Measurements from ENCODE around the gene FAM107B.
"Not testable (repeated sequence)": the region's sequence is repeated elsewhere in the genome, so short reads cannot be mapped to it uniquely, and the experiment has no call there.

The FAM107B gene

DNA sequence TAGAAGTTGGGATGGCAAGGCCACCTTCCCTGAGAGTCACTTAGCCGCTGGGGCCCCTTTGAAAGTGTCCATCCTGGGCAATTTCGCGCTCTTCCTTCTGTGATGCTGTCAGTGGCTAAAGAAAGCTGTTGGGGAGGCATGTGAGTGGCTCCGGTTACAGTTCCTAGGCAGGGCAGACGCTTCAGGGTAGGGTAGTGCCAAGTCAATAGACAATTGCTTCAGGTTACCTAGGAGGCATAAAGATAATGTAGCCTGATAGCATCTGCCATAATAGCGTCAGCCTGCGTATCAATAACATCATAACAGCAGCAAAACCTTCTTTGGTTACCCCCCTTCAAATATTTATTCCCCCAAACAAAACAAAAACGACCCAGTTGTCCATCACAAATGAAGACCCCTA, at the start of gene FAM107B:
Gene FAM107B, minus strand, starts transcription at position 101 of the 400 bp plus-strand sequence. CDS start 234 bp downstream, outside the sequence.
- DNase-seq (ENCODE audit: low read depth) = no peak

DNA sequence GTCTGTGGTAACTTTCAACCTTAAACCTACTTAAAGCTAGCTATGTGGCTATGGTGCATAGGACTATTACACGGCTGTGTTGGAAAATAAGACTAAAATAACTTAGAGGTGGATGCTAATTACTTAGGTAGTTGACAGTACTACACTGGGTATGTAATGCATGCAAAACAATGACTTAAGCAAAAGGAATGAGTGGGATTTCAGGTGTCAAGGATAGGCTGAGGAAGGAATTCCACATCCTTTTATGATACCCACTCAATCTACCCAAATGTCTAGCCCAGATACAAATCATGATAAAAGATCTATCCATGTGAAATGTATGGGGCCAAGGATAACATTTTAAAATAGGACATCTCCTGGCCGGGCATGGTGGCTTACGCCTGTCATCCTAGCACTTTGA, 49.3 kb upstream of the FAM107B start:
- DNase-seq (ENCODE audit: low read depth) = no peak

DNA sequence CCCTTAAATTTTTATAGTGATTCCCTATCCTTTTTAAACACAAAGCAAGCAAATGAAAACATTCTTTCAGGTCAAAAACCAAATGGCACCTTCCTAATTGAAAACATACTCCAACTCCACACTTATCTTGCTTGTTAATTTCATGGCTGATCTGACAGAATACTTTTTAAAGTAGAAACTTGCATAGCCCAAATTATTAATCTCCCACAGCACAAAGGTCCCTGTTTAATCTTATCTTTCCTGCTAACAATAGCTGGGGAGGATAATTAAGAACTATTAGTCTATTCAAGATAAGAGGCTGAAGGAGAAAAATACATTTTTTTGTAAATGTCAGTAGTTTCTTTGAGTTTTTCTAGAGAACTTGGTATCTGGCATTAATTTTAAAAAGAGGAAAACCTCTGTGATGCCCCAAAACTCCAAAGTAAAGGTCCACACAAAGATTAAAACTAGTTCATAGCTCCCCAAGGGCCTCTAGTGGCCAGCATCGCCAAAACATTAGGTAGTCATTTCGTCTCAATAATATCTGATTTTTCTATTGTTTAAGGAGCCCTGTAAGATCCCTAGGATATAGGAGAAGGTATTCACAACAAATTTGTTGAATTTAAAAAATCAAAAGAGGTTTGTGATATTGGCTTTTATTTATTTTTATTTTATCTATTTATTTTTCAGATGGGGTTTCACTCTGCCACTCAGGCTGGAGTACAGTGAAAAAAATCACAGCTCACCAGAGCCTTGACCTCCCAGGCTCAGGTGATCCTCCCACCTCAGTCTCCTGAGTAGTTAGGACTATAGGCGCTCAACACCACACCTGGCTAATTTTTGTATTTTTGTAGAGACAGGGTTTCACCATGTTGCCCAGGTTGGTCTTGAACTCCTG, 48.4 kb upstream of the FAM107B start:
- no peak for DNase-seq (ENCODE audit: low read depth)

DNA sequence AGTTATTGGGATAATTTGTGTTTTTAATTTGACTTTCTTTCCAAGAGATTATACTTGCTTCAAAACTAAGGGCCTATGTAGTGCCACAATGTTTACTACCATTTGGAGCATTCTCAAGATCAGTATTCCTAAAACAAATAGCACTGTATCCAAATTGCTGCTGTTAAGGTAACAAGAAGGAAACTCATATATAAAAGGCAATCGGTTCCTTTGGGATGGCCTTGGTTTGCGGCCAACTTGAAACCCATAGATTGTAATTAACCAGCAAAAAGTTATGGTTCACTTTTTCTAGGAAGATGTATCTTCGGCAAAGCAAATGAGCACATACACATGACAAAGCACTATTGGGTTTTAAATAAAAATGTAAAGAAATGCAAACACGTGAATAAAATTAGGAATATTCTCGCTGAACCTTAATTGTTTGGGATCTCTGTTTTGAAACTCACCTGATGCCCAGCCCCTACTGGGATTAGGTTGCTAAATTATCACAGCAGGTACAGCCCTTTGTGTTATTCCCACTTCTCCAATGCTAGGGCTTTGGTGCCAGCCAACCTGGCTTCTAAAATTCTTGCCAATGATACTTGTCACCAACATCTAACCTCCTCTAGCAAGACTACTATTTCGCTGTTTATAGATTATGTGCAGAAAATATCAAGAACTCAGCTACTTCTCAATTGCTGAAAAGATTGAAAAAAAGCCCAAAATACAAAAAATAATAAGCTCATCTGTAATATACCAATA, 47.1 kb upstream of the FAM107B start:
- DNase-seq (ENCODE audit: low read depth) = no peak

DNA sequence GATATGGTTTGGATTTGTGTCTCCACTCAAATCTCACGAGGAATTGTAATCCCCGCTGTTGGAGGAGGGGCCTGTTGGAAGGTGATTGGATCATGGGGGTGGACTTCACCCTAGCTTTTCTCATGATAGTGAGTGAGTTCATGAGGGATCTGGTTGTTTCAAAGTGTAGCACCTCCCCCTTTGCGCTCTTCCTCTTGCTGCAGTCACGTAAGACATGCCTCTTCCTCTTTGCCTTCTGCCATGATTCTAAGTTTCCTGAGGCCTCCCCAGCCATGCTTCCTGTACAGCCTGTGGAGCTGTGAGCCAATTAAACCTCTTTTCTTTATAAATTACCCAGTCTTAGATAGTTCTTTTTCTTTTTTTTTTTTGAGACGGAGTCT, 46.1 kb upstream of the FAM107B start:
- no peak for DNase-seq (ENCODE audit: low read depth)

DNA sequence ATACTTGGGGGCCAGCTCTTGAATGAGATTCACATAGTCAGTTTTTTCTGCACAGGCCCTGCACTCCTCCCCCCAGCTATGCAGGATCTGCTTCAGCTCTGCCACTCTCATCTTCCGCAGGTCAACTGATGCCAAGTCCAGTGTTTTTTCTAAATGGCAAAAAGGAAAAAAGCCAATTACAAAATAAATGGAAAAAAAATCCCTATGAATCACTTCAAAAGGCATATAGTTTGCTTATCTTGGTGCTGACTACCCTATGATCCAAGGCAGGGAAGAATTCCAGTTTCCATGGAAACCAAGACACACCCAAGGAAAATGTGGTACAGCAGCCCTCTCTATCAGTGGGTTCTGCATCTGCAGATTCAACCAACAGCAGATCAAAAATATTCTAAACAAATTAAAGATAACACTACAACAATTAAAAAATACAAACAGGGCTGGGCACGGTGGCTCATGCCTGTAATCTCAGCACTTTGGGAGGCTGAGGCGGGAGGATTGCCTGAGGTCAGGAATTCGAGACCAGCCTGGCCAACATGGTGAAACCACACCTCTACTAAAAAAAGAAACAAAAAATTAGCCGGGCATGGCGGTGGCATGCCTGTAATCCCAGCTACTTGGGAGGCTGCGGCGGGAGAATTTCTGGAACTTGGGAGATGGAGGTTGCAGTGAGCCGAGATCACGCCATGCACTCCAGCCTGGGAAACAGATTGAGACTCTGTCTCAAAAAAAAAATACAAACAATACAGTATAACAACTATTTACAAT, 45.5 kb upstream of the FAM107B start:
- no peak for DNase-seq (ENCODE audit: low read depth)

DNA sequence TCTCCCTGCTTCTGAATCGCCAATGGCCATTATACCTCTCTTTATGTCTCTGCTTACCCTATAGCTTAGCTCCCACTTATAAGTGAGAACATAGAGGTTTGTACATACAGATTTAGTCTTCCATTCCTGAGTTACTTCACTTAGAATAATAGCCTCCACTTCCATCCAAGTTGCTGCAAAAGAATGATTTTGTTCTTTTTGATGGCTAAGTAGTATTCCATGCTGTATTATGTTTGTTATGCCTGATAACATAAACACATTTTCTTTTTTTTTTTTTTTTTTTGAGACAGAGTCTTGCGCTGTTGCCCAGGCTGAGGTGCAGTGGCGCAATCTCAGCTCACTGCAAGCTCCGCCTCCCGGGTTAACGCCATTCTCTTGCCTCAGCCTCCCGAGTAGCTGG, 42.0 kb upstream of the FAM107B start:
- DNase-seq (ENCODE audit: low read depth) = not testable (repeated sequence)

DNA sequence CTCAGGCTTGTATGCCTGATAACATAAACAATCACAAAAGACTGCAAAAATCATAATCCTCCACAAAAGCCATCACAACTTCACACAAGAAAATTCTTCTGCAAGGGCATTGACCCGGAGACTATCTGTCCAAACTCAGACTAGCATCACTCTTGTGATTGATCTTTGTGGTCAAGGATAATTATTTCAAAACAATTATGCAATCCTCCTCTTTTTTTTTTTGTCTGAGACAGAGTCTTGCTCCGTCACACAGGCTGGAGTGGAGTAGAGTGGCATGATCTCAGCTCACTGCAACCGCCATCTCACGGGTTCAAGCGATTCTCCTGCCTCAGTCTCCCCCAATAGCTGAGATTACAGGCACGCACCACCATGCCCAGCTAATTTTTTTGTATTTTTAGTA, 41.0 kb upstream of the FAM107B start:
- no peak for DNase-seq (ENCODE audit: low read depth)

DNA sequence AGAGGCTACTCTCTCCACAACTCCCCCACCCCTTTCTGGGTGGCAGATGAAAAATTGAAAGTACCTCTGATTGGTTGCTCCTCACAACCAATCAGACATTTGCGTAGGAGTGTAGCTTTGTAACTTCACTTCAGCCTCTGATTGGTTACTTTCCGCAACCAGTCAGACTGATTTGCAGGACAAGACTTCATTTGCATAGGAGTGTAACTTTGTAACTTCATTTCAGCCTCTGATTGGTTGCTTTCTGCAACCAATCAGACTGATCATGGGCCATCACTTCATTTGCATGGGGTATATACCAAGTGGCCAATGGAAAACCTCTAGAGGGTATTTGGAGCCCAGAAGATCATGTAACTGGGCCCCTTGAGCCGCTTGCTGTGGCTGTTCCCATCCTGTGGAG, 37.6 kb upstream of the FAM107B start:
- DNase-seq (ENCODE audit: low read depth) = no peak

DNA sequence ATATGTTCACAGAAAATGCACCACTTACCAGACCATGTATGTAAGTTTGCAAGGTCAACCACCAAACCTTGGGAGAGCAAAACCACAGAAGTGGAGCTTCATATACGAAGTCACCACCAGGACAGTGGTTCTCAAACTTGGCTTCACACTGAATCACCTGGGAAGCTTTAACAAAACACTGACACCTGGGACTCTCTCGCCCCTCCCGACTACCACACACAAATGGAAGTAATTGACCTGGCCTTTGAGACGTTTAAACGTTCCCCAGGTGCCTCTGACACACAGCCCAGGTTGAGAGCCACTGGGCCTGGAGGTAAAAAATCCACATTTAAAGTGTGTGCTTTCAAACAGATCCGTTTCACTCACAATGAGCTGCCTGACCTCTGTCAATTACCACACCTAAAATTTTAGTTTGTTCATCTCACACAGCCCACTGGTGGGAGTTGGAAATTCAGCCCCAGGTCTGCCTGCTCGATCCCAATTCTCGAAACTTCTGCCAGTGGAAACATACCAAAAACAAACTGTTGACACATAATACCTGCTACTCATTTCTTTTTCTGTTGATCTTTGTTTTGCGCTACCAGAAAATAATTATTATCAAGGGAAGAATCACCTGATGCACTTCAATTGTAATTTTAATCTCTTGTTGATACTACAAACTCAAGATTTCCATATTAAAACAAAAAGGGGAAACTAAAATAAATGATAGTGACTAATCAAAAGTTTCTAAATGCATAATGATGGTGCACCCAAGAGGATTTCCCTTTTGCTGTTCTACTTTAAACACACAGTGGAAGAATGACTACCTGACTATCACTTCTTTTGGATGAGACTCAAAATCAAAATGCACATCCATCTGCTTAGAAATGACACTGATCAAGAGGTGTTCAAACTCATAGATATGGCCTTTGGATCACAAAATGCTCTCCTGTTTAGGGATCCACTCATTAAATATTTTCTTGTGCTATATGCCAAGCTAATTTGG, 36.6 kb upstream of the FAM107B start:
- DNase-seq (ENCODE audit: low read depth) = no peak

DNA sequence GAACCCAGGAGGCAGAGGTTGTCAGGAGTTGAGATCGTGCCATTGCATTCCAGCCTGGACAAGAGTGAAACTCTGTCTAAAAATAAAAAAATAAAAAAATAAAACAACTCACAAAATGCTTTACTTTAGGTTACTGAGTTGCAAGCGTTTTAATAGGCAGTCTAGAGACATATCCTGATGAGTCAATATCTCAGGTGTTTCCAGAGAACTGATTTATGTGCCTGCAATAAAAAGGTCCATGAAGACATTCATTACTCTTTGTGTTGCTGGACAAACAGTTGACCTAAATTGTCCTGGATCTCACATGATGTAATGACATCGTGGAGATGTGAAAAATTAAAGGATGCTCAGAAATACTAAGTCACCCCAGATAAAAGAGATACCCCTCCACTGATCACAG, 31.6 kb upstream of the FAM107B start:
- DNase-seq (ENCODE audit: low read depth) = no peak

DNA sequence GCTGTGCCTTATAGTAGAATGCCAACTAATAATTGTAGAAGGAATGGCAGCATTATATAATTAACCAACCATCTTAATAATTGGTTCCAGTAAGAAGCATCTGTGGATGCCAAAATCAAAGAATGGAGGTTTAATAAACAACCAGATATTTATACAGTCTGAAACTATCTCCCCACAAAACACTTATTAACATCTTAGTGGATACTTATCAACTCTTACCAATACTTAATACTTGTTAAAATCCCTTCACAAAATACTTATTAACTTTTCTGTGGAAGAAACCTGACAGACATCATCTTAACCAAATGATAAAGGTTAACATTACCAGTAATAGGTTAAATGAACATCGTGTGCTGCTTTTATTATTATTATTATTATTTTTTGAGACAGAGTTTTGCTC, 29.1 kb upstream of the FAM107B start:
- DNase-seq (ENCODE audit: low read depth) = no peak

DNA sequence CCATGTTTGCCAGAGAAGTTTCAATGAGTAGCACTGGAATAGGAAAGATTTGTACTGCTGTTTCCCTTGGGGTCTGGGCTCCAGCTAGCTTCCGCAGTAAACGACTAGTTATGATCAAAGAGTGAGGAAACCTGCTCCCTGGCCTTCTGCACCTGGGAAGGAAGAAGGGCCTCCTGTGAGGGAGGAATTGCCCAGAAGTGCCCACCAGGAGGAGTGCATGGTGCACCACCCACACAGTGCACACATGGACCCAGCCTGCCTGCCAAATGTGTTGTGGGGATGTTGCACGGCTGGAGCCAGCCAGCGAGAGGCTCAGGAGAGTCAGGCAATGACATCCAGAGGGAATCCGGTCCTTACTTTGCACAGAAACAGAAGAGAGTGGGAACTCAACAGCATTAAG, 27.0 kb upstream of the FAM107B start:
- DNase-seq (ENCODE audit: low read depth) = no peak

DNA sequence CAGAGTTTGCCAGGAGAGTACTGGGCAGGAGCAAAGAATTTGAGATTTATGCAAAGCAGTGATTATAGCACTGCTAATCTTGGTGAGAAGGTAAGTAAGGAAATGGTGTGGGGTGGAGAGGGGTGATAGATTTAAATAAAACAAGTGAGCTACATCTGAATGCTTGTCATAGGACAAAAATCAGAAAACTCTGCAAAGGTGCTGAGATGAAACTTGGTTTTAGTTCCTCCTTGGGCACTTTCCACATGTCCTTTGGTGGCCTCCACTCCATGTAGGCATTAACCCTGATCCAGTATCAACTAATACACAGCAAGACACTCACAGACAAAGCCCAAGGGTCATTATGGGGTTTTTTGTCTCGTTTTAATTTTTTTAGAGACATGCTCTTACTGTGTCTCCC, 25.7 kb upstream of the FAM107B start:
- DNase-seq (ENCODE audit: low read depth) = no peak

DNA sequence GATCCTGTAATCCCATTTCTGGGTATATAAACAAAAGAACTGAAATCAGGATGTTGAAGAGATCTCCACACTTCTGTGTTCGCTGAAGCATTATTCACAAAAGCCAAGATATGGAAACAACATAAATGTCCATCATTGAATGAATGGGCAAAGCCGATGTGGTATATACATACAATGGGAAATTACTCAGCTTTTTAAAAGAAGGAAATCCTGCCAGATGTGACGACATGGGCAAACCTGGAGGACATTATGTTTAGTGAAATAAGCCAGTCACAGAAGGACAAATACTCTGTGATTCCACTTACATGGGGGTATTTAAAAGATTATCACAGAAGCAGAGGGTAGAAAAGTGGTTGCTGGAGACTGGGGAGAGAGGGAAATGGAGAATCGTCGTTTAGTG, 23.9 kb upstream of the FAM107B start:
- DNase-seq (ENCODE audit: low read depth) = no peak

DNA sequence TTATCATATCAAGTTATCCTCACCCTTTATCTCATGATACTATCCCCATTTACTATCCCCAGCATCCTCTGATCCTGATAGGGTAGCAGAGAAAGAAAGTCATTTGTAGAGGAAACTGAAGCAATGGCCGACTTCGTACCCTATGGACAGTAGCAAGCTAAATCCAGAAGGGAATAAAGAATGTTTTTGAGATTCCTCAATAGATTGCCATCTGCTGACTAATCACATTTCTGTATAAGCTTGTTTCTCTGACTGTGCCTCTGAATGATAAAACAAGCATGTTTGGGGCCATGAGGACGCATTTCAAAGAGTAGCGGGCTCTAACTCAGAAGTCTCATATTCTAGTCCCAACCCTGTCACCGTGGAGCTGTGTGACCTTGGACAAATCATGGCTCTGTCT, 13.2 kb upstream of the FAM107B start:
- no peak for DNase-seq (ENCODE audit: low read depth)

DNA sequence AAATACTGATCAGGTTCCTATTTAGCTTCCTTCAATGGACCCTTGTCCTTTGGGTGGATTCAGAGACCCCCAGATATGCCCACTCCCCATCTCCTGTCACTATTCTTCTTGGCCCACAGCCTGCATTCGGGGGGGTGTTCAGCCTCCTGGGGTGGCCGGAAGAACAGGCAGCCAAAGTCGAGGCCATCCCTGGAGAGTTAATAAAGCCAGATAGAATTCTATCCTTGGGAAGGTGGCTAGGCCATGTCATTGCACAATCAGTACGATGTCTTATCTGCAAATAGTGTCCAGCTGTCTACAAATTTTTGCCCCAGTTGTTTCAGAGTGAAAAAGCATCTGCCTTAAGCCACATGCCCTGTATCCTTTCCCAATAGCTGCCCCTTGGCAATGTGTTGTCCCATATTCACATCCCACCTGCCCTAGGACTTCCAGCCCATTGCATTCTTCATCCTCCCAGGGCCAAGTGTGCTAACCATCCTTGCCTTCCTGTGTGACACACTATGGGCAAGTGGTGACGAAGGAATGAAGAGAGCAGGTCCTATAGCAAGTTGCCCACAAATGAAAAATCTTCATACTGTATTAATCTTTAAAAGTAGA, 9.9 kb upstream of the FAM107B start:
- no peak for DNase-seq (ENCODE audit: low read depth)

DNA sequence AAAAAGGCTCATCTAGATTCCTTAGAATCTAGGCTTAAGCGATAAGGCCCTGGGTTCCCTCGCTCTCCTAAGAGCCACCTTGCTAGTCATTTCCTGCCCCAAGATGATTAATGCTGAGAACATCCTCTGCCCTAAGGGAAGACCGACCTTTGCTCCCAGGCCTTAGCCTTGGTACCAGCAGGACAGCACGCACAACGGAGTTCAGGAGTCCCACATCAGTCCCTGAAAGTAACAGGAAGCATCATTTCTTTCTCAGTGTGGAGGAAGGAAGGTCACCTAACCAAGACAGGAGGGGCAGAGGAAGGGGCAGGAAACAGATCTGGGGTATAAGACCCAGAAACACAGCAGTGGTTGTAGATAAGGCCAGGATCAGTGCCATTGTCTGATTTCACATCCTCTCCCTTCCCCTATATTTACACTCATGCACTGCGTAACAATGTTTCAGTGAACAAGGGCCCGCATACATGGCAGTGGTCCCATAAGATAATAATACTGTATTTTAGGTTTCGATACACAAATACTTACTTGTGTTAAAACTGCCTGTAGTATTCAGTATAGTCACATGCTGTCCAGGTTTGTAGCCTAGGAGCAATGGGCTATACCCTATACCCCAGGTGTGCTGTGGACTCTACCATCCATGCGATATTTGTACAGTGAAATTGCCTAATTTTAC, 8.1 kb upstream of the FAM107B start:
- DNase-seq (ENCODE audit: low read depth) = no peak

DNA sequence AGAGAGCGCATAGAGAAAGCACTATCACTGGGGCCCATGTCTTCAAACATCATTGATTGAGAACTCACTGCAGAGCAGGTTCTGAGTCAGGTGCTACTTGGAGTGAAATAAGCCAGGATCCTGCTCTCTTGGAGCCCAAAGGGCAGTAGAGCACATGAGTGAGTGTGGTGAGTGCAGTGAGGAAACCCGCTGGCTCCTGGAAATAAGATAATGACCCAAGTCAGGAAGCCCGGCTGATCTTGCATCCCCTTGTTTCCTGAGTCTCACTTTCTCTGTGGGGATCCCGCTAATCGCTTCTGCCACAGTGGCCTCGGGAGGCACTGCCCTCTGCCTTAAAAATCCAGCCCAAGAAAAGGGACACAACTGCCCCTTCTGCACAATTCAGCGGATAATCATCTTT, 7.1 kb upstream of the FAM107B start:
- no peak for DNase-seq (ENCODE audit: low read depth)

DNA sequence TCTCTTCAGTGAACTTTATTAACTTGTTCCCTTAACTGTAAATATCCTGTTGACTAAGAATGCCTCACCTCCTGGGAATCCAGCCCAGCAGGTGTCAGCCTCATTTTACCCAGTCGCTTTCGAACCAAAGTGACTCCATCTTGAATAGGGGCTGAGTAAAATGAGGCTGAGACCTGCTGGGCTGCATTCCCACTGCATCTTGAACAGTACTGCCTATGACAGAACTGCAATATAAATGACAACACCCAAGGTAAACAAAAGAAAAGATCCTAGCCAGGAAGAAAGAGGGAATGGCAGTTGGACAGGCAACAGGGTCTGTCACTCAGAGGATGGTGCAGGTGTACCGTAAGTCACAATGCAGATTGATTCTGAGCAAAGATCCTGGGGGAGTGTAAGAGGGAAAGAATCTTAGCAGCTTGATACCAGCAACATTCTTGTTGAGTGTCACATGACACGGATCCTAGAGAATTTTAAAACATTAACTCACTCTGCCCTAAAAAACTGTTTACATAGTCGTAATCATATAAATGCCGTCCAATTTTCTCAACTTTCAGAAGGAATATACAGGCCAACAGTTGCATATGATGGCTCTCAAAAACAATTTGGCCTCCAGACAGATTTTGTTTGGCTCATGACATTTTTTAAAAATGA, 4.4 kb upstream of the FAM107B start:
- no peak for DNase-seq (ENCODE audit: low read depth)
